Measurements from ENCODE around the gene XRCC2. TPM values are rescaled to one million over a fixed set of nuclear protein-coding genes. Genes with fewer than 3 reads are reported as not detected.
"Not testable (repeated sequence)": the region's sequence is repeated elsewhere in the genome, so short reads cannot be mapped to it uniquely, and the experiment has no call there.

Gene XRCC2
- polyA plus RNA-seq, 1 donor from 2014 or later, result 0.89 TPM

GRCh38 chr7:152697268-152697974 is 21.5 kb upstream of the XRCC2 start:
- not testable (repeated sequence) for H2AFZ ChIP-seq (ENCODE audit: low read depth, low read length); H3K9me2 ChIP-seq (ENCODE audit: insufficient read depth, low read length); H3K9me3 ChIP-seq (ENCODE audit: low read length); H3K79me2 ChIP-seq (replicated peaks; ENCODE audit: insufficient read depth, low read length); H3K27ac ChIP-seq (ENCODE audit: low read length); H3K27me3 ChIP-seq (ENCODE audit: insufficient read depth, low read depth, low read length); H3K36me3 ChIP-seq (ENCODE audit: insufficient read depth, low read length); H3K4me2 ChIP-seq (ENCODE audit: low read length); H3F3A ChIP-seq (ENCODE audit: insufficient read depth, low read length, poor library complexity, severe bottlenecking); H3K4me3 ChIP-seq (ENCODE audit: low read length); H4K20me1 ChIP-seq (ENCODE audit: insufficient read depth); H3K9ac ChIP-seq (ENCODE audit: low read length)

GRCh38 chr7:152692196-152692595 is 16.3 kb upstream of the XRCC2 start:
- not testable (repeated sequence) for H3K79me2 ChIP-seq (replicated peaks; ENCODE audit: insufficient read depth, low read length); H3K9me3 ChIP-seq (ENCODE audit: low read length); H3K36me3 ChIP-seq (ENCODE audit: insufficient read depth, low read length); H3K27ac ChIP-seq (ENCODE audit: low read length); H2AFZ ChIP-seq (ENCODE audit: low read depth, low read length); H3K27me3 ChIP-seq (ENCODE audit: insufficient read depth, low read depth, low read length); H3F3A ChIP-seq (ENCODE audit: insufficient read depth, low read length, poor library complexity, severe bottlenecking); H3K9me2 ChIP-seq (ENCODE audit: insufficient read depth, low read length); H3K4me2 ChIP-seq (ENCODE audit: low read length); H3K4me3 ChIP-seq (ENCODE audit: low read length); H4K20me1 ChIP-seq (ENCODE audit: insufficient read depth); H3K9ac ChIP-seq (ENCODE audit: low read length)

GRCh38 chr7:152683297-152683696 is 7.4 kb upstream of the XRCC2 start:
- H4K20me1 ChIP-seq (ENCODE audit: insufficient read depth), result no peaks in the 10 kb centered on the region
- H3K9me2 ChIP-seq (ENCODE audit: insufficient read depth, low read length), result no peaks in the 10 kb centered on the region
- H3K9me3 ChIP-seq (ENCODE audit: low read length), result no peaks in the 10 kb centered on the region
- H3K4me3 ChIP-seq (ENCODE audit: low read length), result no peak overlapping the region
- TF ChIP-seq TAF1 (IDR thresholded peaks at IDR 0.05; ENCODE audit: low read depth), result no peak
- TF ChIP-seq REST (IDR thresholded peaks at IDR 0.05; ENCODE audit: borderline replicate concordance), result no peak
- TF ChIP-seq EP300 (conservative IDR thresholded peaks at IDR 0.05; ENCODE audit: poor library complexity, severe bottlenecking), result no peak
- no peak for TF ChIP-seq EZH2 (IDR thresholded peaks at IDR 0.05; ENCODE audit: borderline replicate concordance, insufficient read depth, low read length, poor library complexity, severe bottlenecking)
- no peak for TF ChIP-seq POLR2AphosphoS5 (IDR thresholded peaks at IDR 0.05)
- TF ChIP-seq CTCF (IDR thresholded peaks at IDR 0.05; ENCODE audit: poor library complexity, severe bottlenecking), result no peak
- TF ChIP-seq MXI1 (conservative IDR thresholded peaks at IDR 0.05; ENCODE audit: poor library complexity, severe bottlenecking), result no peak
- no peak for TF ChIP-seq RAD21 (conservative IDR thresholded peaks at IDR 0.05)
- no peak for TF ChIP-seq SMC3 (conservative IDR thresholded peaks at IDR 0.05; ENCODE audit: poor library complexity)
- H3K27me3 ChIP-seq (ENCODE audit: insufficient read depth, low read depth, low read length), result no peaks in the 10 kb centered on the region
- no peak overlapping the region for H3K4me2 ChIP-seq (ENCODE audit: low read length)
- H3K79me2 ChIP-seq (replicated peaks; ENCODE audit: insufficient read depth, low read length), result no peaks in the 10 kb centered on the region
- H3K36me3 ChIP-seq (ENCODE audit: insufficient read depth, low read length), result no peaks in the 10 kb centered on the region
- no peak overlapping the region for H2AFZ ChIP-seq (ENCODE audit: low read depth, low read length)
- H3K9ac ChIP-seq (ENCODE audit: low read length), result no peak overlapping the region
- H3F3A ChIP-seq (ENCODE audit: insufficient read depth, low read length, poor library complexity, severe bottlenecking), result no peaks in the 10 kb centered on the region
- H3K27ac ChIP-seq (ENCODE audit: low read length), result no peak overlapping the region

All from neural cell (in vitro differentiated cells).